HG03139 (cell line): ENCODE measurements around the gene KLK14.

Experiments
- ATAC-seq: cut with Tn5 transposase; IDR thresholded peaks from one replicate; pipeline ENCODE4 v1.9.1; 2021; ENCODE audit not compliant: unreplicated experiment

The KLK14 gene, protein sequence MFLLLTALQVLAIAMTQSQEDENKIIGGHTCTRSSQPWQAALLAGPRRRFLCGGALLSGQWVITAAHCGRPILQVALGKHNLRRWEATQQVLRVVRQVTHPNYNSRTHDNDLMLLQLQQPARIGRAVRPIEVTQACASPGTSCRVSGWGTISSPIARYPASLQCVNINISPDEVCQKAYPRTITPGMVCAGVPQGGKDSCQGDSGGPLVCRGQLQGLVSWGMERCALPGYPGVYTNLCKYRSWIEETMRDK

DNA sequence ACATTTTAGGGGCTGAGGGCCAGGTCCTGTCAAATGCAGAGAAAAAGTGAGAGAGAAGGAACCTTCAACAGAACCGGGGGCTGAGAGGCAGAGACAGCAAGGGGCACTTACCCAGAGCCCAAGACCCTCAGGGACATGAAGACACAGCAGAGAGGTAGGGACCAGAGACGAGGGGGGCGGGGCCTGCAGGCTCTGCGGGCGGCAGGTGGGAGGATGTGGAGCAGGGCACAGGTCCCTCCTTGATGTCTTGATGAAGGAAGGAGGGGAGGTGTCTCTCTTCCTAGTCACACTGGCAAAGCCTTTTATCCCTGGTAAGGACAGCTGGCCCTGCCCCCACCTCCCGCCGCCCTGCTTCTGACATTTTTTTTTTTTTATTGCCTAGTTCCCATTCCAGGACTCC is at the start of gene KLK14:
Gene KLK14, minus strand, starts transcription at position 277 of the 400 bp plus-strand sequence. Its CDS starts 273 bp downstream, at position 4.
- no peak for ATAC-seq

DNA sequence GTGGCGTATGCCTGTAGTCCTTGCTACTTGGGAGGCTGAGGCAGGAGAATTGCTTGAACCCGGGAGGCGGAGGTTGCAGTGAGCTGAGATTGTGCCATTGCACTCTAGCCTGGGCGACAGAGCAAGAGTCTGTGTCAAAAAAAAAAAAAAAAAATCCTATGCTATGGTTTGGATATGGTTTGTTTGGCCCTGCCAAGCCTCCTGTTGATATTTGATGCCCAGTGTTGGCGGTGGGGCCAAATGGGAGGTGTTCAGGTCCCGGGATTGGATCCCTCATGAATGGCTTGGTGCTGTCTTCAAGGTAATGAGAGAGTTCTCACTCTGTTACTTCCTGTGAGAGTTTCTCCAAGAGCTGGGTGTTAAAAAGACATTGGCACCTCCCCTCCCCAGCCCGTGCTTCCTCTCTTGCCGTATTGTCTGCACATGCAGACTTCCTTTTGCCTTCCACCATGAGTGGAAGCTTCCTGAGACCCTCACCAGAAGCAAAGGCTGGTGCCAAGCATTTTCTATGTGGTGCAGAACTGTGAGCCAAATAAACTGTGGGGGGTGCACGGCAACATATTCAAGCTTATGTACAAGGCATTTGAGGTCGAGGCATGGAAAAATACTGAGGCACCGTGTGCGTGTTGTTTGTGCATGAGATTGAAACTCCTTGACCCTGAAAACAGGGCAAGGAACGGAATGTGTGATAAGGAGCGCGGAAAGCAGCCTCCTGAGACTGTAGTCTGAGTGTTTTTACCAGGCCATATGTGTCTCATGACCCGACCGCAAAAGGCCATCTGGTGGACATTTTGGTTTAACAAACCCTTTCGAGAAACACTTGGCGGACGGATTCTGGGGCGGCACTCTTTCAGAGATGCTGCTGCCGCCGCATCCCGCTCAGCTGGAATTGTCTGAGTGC is 49.3 kb upstream of the KLK14 start:
- ATAC-seq, result no peak

DNA sequence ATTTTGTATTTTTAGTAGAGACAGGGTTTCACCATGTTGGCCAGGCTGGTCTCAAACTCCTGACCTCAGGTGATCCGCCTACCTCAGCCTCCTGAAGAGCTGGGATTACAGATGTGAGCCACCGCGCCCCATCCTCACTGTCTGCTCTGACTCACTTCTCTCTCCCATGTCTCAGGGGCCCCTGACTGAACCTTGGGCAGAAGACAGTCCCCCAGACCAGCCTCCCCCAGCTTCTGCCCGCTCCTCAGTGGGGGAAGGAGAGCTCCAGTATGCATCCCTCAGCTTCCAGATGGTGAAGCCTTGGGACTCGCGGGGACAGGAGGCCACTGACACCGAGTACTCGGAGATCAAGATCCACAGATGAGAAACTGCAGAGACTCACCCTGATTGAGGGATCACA is 47.0 kb upstream of the KLK14 start:
- no peak for ATAC-seq

DNA sequence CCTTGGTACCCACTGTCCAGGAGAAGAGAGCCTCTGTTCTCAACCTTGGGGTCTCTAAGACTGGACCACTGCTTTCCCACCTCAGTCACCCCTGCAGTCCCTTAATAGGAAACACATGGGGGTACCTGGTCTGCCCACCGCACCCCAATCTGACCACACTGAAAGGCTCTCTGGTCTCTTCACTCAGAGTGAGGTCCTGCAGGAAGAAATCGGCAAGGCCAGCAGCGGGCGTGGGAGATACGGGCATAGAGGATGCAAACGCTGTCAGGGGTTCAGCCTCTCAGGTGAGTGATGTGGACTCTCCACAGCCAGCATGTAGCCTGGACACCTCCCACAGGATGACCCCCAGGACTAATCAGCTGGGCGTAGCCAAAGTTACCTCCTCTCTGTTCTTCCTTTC is 45.5 kb upstream of the KLK14 start:
- ATAC-seq, result no peak

DNA sequence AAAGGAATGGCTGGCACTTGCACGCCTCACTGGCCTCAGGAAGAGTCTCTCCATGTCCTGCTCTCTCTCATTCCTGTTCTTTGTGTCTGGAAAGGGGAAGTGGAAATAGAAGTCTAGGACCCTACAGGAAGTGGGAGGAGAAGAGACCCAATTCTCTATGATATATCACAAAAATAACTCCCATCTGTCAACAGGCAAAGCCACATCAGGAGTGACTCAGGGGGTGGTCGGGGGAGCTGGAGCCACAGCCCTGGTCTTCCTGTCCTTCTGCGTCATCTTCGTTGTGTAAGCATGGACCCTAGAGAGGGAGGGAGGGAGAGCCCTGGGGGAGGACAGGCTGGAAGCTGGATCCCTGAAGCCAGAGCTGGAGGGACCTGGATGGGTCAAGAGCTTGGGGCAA is 45.1 kb upstream of the KLK14 start:
- ATAC-seq, result no peak

DNA sequence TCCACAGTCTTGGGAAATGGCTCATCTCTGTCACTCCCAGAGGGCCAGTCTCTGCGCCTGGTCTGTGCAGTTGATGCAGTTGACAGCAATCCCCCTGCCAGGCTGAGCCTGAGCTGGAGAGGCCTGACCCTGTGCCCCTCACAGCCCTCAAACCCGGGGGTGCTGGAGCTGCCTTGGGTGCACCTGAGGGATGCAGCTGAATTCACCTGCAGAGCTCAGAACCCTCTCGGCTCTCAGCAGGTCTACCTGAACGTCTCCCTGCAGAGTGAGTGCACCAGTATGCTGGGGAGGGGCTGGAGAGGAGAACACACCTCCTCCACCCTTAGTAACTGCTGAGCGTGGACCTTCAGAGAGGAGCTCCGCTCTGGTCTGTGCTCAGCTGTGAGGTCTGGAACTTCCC is 44.3 kb upstream of the KLK14 start:
- ATAC-seq, result no peak

DNA sequence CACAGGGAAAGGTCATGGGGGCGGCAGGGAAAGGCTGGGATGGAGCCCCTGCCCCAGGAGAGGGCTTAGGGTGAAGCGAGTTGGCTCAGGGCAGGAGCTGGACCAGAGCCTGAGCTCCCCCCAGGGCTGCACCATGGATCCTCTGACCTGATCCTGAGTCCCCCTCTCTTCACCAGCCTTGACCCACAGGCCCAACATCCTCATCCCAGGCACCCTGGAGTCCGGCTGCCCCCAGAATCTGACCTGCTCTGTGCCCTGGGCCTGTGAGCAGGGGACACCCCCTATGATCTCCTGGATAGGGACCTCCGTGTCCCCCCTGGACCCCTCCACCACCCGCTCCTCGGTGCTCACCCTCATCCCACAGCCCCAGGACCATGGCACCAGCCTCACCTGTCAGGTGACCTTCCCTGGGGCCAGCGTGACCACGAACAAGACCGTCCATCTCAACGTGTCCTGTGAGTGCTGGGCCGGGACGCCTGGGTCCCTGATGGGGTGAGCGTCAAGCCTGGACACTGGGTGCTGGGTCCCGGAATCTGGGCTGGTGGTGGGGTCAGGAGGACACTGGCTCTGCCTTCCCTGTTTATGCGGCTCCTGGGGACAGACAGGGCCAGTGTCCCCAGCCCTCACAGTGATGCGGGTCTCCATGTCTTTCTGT is 42.9 kb upstream of the KLK14 start:
- no peak for ATAC-seq

DNA sequence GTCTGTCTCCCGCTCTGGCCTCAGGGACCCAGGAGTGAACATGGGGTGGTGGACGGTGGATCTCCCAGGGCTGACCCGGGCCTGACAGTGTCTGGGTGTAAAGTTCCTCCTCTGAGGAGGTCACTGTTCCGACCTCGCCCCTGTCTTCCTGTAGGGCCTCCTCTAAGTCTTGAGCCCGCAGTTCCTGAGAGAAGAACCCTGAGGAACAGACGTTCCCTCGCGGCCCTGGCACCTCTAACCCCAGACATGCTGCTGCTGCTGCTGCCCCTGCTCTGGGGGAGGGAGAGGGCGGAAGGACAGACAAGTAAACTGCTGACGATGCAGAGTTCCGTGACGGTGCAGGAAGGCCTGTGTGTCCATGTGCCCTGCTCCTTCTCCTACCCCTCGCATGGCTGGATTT is 42.0 kb upstream of the KLK14 start, which contains the start of gene SIGLEC9:
Gene SIGLEC9, plus strand, starts transcription at position 178 of the 400 bp plus-strand sequence. Its CDS starts 69 bp downstream, at position 247.
- no peak for ATAC-seq

DNA sequence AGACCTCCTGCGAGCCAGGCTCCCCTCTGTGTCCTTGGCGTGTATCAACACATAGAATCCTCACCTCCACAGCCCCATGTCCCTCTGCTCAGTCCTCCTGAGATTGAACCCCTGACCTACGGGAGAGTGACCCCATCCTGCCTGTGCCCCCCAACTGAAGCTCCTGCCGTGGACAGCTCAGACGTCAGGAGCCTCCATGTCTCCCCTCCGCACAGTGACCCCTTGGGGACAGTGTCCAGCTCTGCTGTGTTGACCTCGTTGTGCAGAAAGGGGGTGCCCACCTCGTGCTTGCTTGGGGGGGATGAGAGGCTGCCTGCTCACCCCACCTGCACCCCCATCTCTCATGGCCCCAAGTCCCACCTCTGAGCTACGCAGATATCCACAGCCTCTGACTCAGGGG is 41.5 kb upstream of the KLK14 start:
- no peak for ATAC-seq

DNA sequence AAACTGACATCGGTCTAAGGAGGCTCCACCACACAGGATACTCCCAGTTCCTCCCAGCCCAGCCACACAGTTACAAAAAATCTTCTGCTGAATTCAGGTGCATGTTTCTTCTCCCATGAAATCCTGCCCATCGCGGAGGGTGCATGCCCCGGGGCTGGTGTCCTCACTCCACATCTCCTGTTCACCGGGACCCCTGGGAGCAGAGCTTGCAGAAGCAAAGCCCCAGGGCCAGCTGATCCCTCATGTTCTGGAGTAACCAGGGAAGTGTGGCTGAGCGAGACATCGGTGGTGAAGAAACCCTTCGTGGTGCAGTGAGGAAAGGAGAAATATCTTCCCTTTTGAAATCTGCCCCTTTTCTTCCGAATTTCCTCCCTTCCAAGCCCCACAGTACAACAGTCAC is 41.1 kb upstream of the KLK14 start:
- ATAC-seq, result no peak

DNA sequence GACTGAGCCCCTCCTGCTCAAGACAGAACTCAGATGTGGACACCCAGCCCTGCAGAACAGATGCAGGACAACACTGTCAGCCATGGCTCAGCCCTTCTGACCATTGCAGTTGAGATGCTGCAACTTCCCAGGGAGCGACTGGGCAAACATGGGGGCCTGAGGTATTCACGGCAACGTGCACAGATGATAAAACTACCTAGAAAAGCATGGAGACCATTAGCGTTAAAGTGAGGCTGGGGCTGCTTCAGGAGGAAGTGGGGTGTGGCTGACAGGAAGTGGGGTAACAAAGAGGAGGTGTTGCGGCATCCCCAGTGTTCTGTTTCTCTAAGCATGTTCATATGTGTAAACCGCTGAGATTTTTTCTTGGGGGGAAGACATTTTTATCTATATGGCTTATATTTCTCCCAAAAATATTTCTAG is 40.7 kb upstream of the KLK14 start:
- no peak for ATAC-seq

DNA sequence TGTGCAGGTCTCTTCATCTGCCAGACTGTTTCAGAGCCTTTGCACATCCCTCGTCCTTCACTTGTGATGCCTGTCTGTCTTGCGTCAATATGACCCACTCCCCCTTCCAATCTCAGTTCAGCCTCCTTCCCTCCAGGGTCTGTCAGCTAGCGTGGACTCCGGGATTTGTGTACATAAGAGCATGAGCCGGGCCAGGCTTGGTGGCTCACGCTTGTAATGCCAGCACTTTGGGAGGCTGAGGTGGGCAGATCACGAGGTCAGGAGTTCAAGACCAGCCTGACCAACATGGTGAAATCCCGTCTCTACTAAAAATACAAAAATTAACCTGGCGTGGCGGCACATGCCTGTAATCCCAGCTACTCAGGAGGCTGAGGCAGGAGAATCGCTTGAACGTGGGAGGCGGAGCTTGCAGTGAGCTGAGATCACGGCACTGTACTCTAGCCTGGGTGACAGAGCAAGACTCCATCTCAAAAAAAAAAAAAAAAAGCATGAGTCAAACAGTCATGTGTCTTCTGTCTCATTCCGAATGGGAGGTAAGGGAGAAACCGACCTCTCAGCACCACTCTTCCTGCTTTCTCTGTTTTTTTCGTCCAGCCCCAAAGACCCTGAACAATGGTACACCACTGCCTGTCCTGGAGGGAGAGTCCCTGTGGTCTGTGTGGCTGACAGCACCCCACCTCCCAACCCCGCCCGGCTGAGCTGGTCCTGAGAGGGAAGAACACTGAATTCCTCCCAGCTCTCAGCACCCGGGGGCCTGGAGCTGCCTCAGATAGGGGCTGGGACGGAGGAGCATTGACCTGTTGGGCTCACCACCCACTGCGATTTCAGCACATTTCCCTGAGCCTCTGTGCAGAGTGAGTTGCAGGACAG is 39.7 kb upstream of the KLK14 start:
- no peak for ATAC-seq

DNA sequence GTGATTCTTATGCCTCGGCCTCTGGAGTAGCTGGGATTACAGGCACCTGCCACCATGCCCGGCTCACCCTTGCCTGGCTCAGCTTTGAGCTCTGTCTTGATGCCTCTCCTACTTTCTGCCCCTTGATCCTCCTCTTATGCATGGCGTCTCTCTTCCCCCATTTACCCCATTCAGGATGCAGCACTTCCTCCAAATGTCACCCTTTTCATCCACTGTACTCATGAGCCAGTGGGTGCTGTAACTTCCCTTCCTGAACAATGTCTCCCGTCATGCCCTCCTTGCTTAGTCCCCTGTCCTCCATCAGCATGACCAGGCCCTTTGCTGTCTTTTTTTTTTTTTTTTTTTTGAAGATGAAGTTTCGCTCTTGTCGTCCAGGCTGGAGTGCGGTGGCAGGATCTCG is 38.6 kb upstream of the KLK14 start:
- no peak for ATAC-seq

DNA sequence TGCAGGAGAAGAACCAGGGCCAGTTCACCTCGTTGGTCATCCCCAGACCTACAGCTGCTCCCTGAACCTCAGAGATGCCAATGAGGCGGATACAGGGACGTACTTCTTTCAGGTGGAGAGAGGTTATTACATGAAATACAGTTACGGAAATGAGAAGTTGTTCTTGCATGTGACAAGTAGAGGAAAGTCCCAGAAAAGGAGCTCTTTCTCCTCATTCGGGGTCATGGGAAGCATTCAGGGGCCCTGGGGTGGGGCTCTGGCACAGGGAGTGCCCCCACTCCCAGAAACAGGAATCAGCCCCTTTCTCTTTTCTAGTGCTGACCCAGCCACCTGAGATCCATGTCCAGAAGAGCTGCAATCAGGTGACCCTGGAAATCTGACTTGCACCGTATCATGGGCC is 37.5 kb upstream of the KLK14 start:
- no peak for ATAC-seq

DNA sequence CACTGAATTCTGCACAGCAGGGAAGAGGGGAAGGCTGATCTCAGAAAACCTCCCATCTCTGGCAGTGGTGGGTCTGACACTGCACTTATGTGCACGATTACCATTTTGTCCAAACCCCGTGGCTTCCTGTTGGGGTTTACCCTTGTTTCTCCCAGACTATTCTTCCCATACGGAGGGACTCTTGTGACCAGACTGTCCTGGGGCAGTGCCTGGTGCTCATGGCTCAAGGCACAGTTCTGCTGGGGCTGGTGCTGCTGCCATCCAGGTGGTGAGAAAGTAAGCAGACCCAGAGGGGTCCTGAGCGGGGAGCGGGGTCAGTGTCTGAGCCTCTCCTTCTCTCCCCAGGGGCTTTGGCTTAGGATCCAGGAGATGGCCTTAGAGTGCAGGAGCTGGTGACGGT is 36.9 kb upstream of the KLK14 start:
- ATAC-seq, result no peak

DNA sequence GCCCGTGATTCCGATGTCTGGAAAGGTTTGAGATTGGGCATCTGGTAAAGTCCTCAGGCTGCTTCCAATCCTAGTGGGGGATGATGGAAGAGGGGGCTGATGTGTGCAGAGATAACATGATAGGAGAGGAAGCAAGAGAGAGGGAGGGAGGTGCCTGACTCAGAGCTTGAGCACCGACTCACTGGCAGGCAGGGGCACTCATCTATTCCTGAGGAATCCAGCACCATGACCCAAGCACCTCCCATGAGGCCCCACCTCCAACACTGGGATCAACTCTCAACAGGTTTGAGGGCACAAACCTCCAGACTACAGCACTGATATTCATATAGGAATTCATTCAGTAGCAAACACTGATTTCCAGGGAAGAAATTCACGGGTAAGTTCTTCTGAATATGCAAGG is 36.4 kb upstream of the KLK14 start:
- ATAC-seq, result no peak

DNA sequence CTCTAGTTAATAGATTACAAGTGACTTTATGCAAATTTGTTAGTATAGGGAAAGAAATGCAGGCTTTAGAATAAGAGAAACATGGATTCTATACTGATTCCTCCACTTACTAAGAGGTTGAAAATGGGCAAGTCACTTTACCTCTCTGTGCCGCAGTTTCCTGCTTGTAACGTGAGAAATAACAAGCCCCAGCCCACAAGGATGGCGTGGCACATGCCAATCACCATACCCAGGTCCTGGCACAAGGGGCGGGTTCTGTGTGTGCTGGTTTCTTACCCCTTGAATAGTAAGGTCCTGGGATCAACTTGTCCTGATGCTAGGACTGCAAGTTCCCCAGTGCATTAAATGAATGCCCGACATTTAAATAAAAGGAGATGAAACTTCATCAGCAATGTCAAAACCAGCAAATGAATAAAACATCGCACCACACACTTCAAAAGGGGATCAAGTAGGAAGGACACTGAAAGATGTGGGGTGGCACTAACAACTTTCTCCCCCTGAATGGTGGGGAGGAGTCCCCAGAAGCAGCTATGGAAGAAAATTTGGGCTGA is 34.1 kb upstream of the KLK14 start:
- ATAC-seq, result no peak

DNA sequence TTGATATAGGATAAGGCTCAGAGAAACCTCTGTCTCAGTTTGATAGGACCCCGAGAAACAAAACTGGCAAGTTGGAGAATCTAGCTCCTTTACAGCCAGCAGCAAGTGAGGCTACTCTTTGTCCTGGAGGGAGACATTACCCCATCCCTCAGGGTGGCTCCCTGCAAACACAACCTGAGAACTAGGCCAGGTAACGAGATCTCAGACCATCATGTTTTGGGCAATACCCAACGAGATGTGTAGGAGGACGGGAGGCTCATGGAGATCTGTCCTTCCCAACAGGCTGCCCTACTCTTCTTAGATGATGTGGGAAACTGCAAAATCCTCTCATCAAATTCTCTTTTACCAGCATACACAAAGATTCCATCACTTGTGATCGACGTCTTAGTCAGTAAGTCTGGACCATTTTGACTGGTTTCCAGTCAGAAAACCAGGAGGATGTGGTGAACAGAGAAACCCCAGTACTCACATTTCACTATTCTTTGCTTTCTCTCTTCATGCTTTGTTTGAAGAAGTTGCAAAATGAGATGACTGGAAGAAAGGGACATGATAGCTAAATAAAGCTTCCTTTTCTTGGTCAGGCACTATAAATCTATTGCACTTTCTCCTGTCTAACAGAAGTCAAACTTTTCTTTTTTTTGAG is 31.5 kb upstream of the KLK14 start:
- ATAC-seq, result no peak

DNA sequence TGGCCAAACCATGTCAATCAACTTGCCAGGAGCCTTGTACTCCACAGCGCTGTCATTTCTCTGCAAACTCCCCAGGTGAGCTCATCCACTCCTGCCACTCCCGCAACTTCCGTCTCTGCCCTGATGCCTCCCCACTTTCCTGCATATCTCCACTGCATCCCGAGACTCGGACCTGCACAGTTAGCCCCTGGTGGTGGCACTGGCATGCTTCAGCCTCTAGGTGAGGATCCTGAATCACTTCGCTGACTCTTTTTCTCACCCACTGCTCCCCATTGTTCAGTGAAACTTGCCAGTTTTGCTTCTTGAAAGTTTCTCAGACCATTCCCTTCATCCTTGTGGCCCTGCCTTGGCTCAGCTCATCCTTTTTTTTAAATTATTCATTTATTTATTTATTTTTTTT is 28.9 kb upstream of the KLK14 start:
- ATAC-seq, result no peak

DNA sequence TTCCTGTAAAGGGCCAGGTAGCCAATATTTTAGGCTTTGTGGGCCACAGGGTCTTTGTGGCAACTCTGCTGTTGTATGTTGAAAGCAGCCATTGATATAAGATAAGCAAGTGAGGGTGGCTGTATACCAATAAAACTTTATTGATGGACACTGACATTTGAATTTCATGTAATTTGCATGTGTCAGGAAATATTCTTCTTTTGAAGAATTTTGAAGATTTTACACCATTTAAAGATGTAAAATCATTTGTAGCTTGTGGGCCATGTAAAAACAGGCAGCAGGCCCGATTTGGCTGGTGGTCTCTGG is 27.9 kb upstream of the KLK14 start:
- ATAC-seq, result no peak
